ENCODE data around the gene TGFBI.

The TGFBI gene

GRCh38 chr5:136064510-136064909, 35.7 kb downstream of the TGFBI start:
- Histone ChIP-seq H3K9me3 (ENCODE audit: control insufficient read depth, low read length) (no peaks in the 10 kb centered on the region), H3K4me3 (ENCODE audit: low read length) (no peak overlapping the region), H3K9ac (ENCODE audit: low read length) (no peak overlapping the region), H3K36me3 (ENCODE audit: control insufficient read depth, insufficient read depth, low read length) (no peaks in the 10 kb centered on the region), H3K27me3 (ENCODE audit: control insufficient read depth, insufficient read depth, low read length) (no peaks in the 10 kb centered on the region), H3K4me1 (ENCODE audit: control insufficient read depth, insufficient read depth, low read length) (no peaks in the 10 kb centered on the region)

- Histone ChIP-seq H3K9me3 (ENCODE audit: control insufficient read depth, low read length) (no peaks in the 10 kb centered on the region), H3K4me1 (ENCODE audit: control insufficient read depth, insufficient read depth, low read length) (peaks cover 7% of the 10 kb centered on the region), H3K36me3 (ENCODE audit: control insufficient read depth, insufficient read depth, low read length) (no peaks in the 10 kb centered on the region), H3K9ac (ENCODE audit: low read length) (no peak overlapping the region), H3K4me3 (ENCODE audit: low read length) (no peak overlapping the region), H3K27me3 (ENCODE audit: control insufficient read depth, insufficient read depth, low read length) (no peaks in the 10 kb centered on the region)
Measured at GRCh38 chr5:136065588-136065987, 36.8 kb downstream of the TGFBI start.

- no peak overlapping the region for H3K4me3 ChIP-seq (ENCODE audit: low read length)
- no peak overlapping the region for H3K9ac ChIP-seq (ENCODE audit: low read length)
- H3K27me3 ChIP-seq (ENCODE audit: control insufficient read depth, insufficient read depth, low read length), result no peaks in the 10 kb centered on the region
- peaks cover 15% of the 10 kb centered on the region for H3K4me1 ChIP-seq (ENCODE audit: control insufficient read depth, insufficient read depth, low read length)
- H3K9me3 ChIP-seq (ENCODE audit: control insufficient read depth, low read length), result no peaks in the 10 kb centered on the region
- H3K36me3 ChIP-seq (ENCODE audit: control insufficient read depth, insufficient read depth, low read length), result no peaks in the 10 kb centered on the region
Measured at GRCh38 chr5:136066661-136067271, 38.0 kb downstream of the TGFBI start.

GRCh38 chr5:136067422-136067821, 38.6 kb downstream of the TGFBI start:
- Histone ChIP-seq H3K4me1 (ENCODE audit: control insufficient read depth, insufficient read depth, low read length) (peaks cover 15% of the 10 kb centered on the region), H3K9ac (ENCODE audit: low read length) (no peak overlapping the region), H3K36me3 (ENCODE audit: control insufficient read depth, insufficient read depth, low read length) (no peaks in the 10 kb centered on the region), H3K27me3 (ENCODE audit: control insufficient read depth, insufficient read depth, low read length) (no peaks in the 10 kb centered on the region), H3K9me3 (ENCODE audit: control insufficient read depth, low read length) (no peaks in the 10 kb centered on the region), H3K4me3 (ENCODE audit: low read length) (no peak overlapping the region)

- Histone ChIP-seq H3K9ac (ENCODE audit: low read length) (no peak overlapping the region), H3K36me3 (ENCODE audit: control insufficient read depth, insufficient read depth, low read length) (no peaks in the 10 kb centered on the region), H3K4me3 (ENCODE audit: low read length) (no peak overlapping the region), H3K9me3 (ENCODE audit: control insufficient read depth, low read length) (no peaks in the 10 kb centered on the region), H3K4me1 (ENCODE audit: control insufficient read depth, insufficient read depth, low read length) (peaks cover 15% of the 10 kb centered on the region), H3K27me3 (ENCODE audit: control insufficient read depth, insufficient read depth, low read length) (no peaks in the 10 kb centered on the region)
Measured at GRCh38 chr5:136070486-136071285, 41.9 kb downstream of the TGFBI start.

- H3K9me3 ChIP-seq (ENCODE audit: control insufficient read depth, low read length), result no peaks in the 10 kb centered on the region
- H3K36me3 ChIP-seq (ENCODE audit: control insufficient read depth, insufficient read depth, low read length), result no peaks in the 10 kb centered on the region
- no peaks in the 10 kb centered on the region for H3K27me3 ChIP-seq (ENCODE audit: control insufficient read depth, insufficient read depth, low read length)
- H3K4me1 ChIP-seq (ENCODE audit: control insufficient read depth, insufficient read depth, low read length), result peaks cover 15% of the 10 kb centered on the region
- no peak overlapping the region for H3K9ac ChIP-seq (ENCODE audit: low read length)
- no peak overlapping the region for H3K4me3 ChIP-seq (ENCODE audit: low read length)
Measured at GRCh38 chr5:136073714-136074529, 45.1 kb downstream of the TGFBI start.

GRCh38 chr5:136075466-136075891, 46.7 kb downstream of the TGFBI start:
- no peak overlapping the region for H3K4me3 ChIP-seq (ENCODE audit: low read length)
- H3K36me3 ChIP-seq (ENCODE audit: control insufficient read depth, insufficient read depth, low read length), result no peaks in the 10 kb centered on the region
- H3K27me3 ChIP-seq (ENCODE audit: control insufficient read depth, insufficient read depth, low read length), result no peaks in the 10 kb centered on the region
- H3K9me3 ChIP-seq (ENCODE audit: control insufficient read depth, low read length), result no peaks in the 10 kb centered on the region
- no peak overlapping the region for H3K9ac ChIP-seq (ENCODE audit: low read length)
- peaks cover 9% of the 10 kb centered on the region for H3K4me1 ChIP-seq (ENCODE audit: control insufficient read depth, insufficient read depth, low read length)

- H3K36me3 ChIP-seq (ENCODE audit: control insufficient read depth, insufficient read depth, low read length), result no peaks in the 10 kb centered on the region
- H3K27me3 ChIP-seq (ENCODE audit: control insufficient read depth, insufficient read depth, low read length), result no peaks in the 10 kb centered on the region
- H3K9me3 ChIP-seq (ENCODE audit: control insufficient read depth, low read length), result no peaks in the 10 kb centered on the region
- peaks cover 3% of the 10 kb centered on the region for H3K4me1 ChIP-seq (ENCODE audit: control insufficient read depth, insufficient read depth, low read length)
- H3K9ac ChIP-seq (ENCODE audit: low read length), result no peak overlapping the region
- no peak overlapping the region for H3K4me3 ChIP-seq (ENCODE audit: low read length)
Measured at GRCh38 chr5:136076067-136076466, 47.3 kb downstream of the TGFBI start.

GRCh38 chr5:136076881-136077445, 48.2 kb downstream of the TGFBI start:
- Histone ChIP-seq H3K4me3 (ENCODE audit: low read length) (no peak overlapping the region), H3K4me1 (ENCODE audit: control insufficient read depth, insufficient read depth, low read length) (no peaks in the 10 kb centered on the region), H3K9ac (ENCODE audit: low read length) (no peak overlapping the region), H3K9me3 (ENCODE audit: control insufficient read depth, low read length) (no peaks in the 10 kb centered on the region), H3K27me3 (ENCODE audit: control insufficient read depth, insufficient read depth, low read length) (no peaks in the 10 kb centered on the region), H3K36me3 (ENCODE audit: control insufficient read depth, insufficient read depth, low read length) (no peaks in the 10 kb centered on the region)

- H3K4me3 ChIP-seq (ENCODE audit: low read length), result no peak overlapping the region
- no peaks in the 10 kb centered on the region for H3K36me3 ChIP-seq (ENCODE audit: control insufficient read depth, insufficient read depth, low read length)
- H3K9me3 ChIP-seq (ENCODE audit: control insufficient read depth, low read length), result no peaks in the 10 kb centered on the region
- H3K27me3 ChIP-seq (ENCODE audit: control insufficient read depth, insufficient read depth, low read length), result no peaks in the 10 kb centered on the region
- no peaks in the 10 kb centered on the region for H3K4me1 ChIP-seq (ENCODE audit: control insufficient read depth, insufficient read depth, low read length)
- peak overlapping the region; percentile 60 for H3K9ac ChIP-seq (ENCODE audit: low read length)
Measured at GRCh38 chr5:136079195-136079985, 50.6 kb downstream of the TGFBI start.

GRCh38 chr5:136080113-136080482, 51.3 kb downstream of the TGFBI start:
- no peaks in the 10 kb centered on the region for H3K4me1 ChIP-seq (ENCODE audit: control insufficient read depth, insufficient read depth, low read length)
- no peaks in the 10 kb centered on the region for H3K36me3 ChIP-seq (ENCODE audit: control insufficient read depth, insufficient read depth, low read length)
- peak overlapping the region; percentile 60 for H3K9ac ChIP-seq (ENCODE audit: low read length)
- no peak overlapping the region for H3K4me3 ChIP-seq (ENCODE audit: low read length)
- no peaks in the 10 kb centered on the region for H3K27me3 ChIP-seq (ENCODE audit: control insufficient read depth, insufficient read depth, low read length)
- no peaks in the 10 kb centered on the region for H3K9me3 ChIP-seq (ENCODE audit: control insufficient read depth, low read length)

Measured in mucosa of stomach (tissue), 1 donor.